HG03469 (cell line): ENCODE measurements around the gene DYNLT2B.
"Not testable (repeated sequence)": the region's sequence is repeated elsewhere in the genome, so short reads cannot be mapped to it uniquely, and the experiment has no call there.

Source experiments
- ATAC-seq: cut with Tn5 transposase; IDR thresholded peaks from one replicate; pipeline ENCODE4 v1.9.1; 2021; ENCODE audit warnings: mild to moderate bottlenecking, moderate library complexity, moderate number of reproducible peaks; ENCODE audit not compliant: unreplicated experiment

Gene DYNLT2B

GRCh38 chr3:196274585-196274984, 43.5 kb downstream of the DYNLT2B start:
- ATAC-seq = peak; percentile 64

GRCh38 chr3:196273655-196274054, 44.4 kb downstream of the DYNLT2B start:
- no peak for ATAC-seq

- ATAC-seq = no peak
These were observed 45.2 kb downstream of the DYNLT2B start for GRCh38 chr3:196272826-196273225.

- no peak for ATAC-seq
These were observed 47.5 kb downstream of the DYNLT2B start for GRCh38 chr3:196270499-196270898.

GRCh38 chr3:196268284-196269163, 49.5 kb downstream of the DYNLT2B start:
- no peak for ATAC-seq

GRCh38 chr3:196263819-196264218, 54.2 kb downstream of the DYNLT2B start:
- no peak for ATAC-seq

GRCh38 chr3:196260784-196261183, 57.3 kb downstream of the DYNLT2B start:
- no peak for ATAC-seq

- ATAC-seq = no peak
These were observed 62.3 kb downstream of the DYNLT2B start for GRCh38 chr3:196255776-196256175.

- ATAC-seq = no peak
These were observed 63.4 kb downstream of the DYNLT2B start for GRCh38 chr3:196254376-196255283.

- no peak for ATAC-seq
These were observed 66.1 kb downstream of the DYNLT2B start for GRCh38 chr3:196251918-196252317.

- no peak for ATAC-seq
These were observed 71.3 kb downstream of the DYNLT2B start for GRCh38 chr3:196246612-196247308.

- ATAC-seq = not testable (repeated sequence)
These were observed 73.9 kb downstream of the DYNLT2B start for GRCh38 chr3:196244166-196244565.

GRCh38 chr3:196241704-196242103, 76.3 kb downstream of the DYNLT2B start:
- ATAC-seq = no peak
